Anterior cingulate cortex (tissue), 58 donors: ENCODE results near the gene CAMTA1.

Experiments
- DNase-seq, 58 donors: peaks; one replicate each; lab custom pipeline; 2025; lab: John Stamatoyannopoulos, UW

Gene CAMTA1

GRCh38 chr1:7285856-7286454, 500.7 kb downstream of the CAMTA1 start:
- no peak for DNase-seq

DNA sequence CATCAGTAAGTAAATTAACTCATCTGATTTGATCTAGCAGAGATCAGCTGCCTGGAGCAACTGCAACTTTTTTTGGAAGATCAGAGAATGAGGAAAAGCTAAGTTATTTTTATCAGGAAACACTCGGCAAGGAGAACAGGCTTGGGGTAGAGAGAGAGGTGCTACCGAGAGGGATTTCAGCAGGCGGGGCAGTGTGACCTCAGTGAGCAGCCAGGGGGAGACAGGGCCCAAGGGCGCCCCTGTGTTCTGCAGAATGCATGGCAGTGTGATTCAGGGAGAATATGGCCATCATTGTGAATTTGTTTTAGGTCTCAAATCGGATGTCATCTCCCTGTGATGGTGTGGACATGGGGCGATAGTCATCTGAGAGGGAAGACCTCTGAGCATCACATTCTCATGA, 501.8 kb downstream of the CAMTA1 start:
- DNase-seq = no peak

GRCh38 chr1:7288992-7289391, 503.7 kb downstream of the CAMTA1 start:
- no peak for DNase-seq

GRCh38 chr1:7289694-7290093, 504.4 kb downstream of the CAMTA1 start:
- DNase-seq = no peak

DNA sequence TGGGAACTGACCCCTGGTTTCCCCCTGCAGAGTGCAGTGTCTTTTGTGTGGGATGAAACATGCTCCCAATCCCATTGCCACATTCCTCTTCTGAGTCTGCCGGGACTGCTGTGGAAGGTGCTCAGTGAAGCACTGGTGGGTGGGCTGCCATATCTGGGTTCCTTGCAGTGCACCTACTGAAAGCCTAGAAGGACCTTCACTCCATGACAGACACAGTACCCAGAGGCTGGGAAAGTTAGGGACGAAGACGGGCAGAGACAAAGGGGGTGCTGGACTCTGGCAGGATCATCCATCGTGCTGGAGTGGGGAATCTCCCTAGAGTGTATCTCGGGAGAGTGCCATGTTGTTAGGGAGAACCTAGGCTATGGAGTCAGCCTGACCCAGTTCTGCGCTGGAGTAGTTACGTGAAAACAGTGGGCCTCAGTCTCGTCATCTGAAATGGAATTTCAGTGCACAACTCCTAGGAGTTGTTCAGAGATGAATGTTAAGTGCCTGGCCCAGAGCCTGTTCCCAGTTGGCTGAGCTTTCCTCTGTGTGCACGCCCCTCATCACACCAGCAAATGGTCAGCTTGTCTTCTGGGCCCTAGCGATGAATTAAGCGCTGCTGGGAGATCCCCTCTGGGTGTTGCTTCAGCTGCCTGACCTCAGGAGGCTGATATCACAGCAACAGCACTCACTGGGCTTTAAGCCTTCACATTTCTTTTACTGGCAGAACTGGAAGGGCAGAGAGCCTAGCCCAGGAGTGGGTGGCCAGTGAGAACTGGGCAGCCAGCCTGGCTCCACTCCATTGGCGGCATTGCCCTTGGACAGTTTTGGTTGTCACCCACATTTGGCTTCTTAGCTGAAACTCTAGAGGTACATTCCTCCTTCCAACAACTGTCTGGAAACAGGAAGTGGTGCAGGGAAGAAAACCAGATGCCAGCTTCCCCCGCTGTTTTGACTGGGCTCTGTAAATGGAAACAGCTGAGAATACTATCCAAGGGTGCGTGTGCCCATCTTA, 506.0 kb downstream of the CAMTA1 start:
- peak in 48 of 58 donors; percentile 15 to 88 (median 48) for DNase-seq

DNA sequence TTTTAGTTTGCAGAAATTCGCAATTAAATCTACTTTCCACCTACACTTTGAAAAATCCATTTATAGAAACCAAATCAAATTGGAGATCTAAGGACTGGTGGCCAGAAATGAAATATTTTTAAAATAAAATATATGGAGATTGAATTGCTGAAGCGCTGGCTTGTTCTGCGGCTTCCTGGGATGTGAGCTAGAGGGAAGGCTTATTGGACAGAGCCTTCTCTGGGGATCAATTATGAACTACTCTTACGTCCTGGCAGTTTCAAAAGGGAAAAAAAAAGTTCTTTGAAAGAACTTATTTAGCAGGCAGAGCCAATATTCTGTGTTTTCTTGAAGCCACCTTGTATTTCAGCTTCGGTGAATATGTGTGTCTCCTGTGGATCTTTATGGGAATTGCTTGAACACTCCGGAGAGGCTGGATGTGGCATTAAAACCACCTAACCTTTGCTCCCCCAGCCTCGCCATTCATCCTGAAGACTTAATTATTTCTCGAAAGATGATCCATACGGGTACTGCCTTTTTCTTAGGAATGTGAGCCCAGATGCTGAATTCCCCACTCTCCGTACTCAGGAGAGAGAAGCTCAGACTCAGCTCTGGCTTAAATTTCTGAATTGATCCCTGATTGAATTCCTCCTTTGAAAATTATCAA, 506.9 kb downstream of the CAMTA1 start:
- DNase-seq = no peak

DNA sequence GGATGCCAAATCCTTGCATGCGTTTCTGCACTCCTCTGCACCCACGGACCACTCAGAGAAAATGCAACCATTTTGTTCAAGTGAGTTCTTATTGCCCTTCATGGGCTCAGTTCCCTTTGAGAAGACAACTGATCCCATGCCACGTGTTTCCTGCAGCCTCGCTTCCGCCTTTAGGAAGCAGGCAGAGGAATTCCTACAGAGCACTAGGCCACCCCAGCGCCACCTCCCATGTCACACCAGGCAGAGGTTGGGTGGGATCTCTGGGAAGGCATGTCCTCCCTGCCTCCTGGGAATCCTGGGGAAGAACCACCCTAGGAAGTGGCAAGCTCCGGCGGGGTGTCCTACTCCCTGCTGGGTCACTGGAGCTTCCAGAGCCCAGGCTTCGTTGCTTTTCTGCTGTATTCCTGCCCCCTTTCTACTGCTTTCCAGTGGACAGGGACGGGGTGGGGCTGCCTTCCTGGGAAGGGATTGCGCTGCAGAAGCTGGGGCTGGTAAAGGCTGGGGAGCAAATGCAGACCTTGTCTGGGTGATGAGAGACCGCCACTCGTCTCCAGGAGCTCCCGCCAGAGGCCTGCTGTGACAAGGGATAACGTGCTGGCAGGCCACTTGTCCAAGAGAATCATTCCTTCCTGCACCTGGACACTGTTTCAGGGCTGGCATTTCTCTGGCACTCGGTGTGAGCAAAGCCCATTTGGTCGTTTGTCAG, 507.6 kb downstream of the CAMTA1 start:
- no peak for DNase-seq

DNA sequence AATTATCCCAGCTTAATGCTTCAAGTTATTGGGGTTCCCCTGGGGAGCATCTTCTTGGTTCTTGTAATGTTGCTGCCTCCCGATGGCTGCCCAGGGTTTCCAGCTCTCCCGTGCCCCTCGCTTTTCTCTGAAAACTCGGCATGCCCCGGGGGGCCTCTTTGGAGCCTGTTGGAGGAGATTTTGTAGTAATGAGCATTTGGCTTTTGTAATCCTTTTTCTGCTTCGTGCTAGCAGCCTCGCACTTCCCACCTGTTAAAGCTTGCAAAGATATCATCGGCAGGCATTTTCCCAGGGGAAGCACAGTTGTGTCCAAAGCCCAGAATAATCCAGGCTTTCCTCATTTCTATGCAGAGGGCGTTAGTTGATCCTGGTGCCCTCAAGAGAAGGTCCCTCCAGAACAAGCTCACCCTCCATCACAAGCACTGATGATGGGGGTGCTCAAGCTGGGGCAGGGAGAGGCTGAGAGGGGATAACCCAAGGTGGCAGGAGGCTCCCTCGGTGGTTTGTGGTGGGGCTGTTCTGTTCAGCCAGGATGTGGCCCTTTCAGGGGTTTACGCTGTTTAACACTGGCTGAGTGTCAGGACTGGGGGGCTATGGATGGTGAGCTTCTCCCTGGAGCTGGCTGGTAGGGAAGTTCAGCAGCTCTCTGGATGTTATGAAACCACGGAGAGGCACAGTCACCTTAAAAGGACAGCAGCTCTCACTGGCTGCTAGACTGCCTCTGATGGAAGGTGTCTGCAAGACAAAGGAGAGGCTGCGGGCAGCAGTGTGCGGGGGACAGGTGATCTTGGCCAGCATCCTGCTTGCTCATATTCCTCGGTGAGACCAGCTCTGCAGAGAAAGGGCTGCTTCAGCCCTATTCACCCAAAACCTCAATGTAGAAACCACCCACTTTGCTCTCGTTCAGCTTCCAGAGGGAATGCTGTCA, 508.7 kb downstream of the CAMTA1 start:
- DNase-seq = no peak

GRCh38 chr1:7294636-7295035, 509.4 kb downstream of the CAMTA1 start:
- DNase-seq = no peak

DNA sequence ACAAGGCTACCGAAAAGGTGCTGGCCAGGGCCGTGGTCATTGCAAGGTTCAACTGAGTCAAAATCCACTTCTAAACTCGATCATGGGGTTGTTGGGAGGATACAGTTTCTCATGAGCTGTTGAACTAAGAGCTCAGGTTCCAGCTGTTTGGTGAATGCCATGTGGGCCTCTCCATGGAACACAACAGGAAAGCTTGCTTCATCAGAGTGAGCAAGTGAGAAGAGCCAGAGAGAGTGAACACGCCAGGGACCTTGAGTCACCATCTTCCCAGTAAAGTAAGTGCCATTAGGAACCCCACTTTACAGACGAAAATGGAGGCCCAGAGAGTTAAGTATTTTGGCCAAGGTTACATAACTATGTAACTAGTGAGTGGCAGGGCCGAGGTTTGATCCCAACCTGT, 510.7 kb downstream of the CAMTA1 start:
- DNase-seq = no peak

DNA sequence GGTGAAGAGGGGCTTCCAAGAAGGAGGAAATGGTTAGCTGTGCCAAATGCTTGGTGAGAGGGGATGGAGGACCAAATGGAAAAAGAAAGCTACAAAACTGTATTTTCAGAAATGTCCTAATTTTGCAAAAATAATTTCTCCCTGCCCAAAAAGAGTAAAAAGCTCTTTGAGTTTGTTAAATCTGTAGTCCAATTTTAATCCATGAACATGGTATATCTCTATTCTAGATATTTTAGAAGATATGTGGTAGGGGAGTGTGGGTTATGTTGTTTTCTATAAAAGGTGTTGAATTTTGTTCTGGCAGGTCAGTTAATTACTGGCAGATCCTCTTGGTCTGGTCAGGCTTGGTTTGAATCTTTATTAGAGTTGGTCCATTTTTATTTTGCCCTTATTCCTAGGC, 511.7 kb downstream of the CAMTA1 start:
- no peak for DNase-seq

- no peak for DNase-seq
Measured at GRCh38 chr1:7298145-7298544, 512.9 kb downstream of the CAMTA1 start.

DNA sequence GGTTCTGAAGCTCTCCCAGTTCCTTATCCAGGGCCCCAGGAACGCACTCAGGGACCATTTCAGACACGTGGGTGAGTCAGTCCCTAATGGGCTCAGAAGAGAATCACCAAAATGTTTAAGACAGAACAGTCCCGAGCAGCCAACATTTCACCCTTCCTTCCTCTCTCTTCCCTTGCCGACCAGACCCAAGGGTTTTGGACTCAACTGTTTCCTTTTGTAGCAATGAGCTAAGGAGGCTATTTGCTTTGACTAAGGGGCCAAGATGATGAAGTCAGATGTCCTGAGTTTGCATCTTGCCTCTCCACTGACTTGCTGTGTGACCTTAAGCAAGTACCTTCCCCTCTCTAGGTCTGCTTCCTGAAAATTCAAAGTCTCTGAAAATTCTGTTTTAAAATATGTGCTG, 513.5 kb downstream of the CAMTA1 start:
- no peak for DNase-seq

DNA sequence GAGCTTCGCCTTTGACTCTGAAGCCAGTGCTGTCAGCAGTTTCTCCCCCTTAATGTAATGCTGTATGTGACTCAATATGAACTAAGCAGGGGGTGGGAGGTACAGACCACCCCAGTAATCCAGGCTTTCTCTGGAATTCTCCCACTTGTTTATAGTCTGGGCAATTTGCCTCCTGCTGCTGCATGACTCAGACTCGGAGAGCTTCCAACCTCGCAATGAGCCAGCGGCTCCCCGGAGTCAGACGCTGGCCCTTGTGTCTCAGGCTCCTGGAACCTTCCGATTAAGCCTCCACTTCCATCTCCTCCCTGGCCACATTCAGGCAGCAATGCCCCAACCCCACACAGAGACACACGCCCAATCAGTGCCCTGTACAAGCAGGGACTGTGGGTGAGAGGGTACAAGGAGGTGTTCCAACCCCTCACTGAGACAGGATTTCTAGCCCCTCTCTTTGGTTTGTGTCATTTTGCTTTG, 514.1 kb downstream of the CAMTA1 start:
- peak in 48 of 58 donors; percentile 7 to 80 (median 42) for DNase-seq

GRCh38 chr1:7299994-7300393, 514.7 kb downstream of the CAMTA1 start:
- no peak for DNase-seq

DNA sequence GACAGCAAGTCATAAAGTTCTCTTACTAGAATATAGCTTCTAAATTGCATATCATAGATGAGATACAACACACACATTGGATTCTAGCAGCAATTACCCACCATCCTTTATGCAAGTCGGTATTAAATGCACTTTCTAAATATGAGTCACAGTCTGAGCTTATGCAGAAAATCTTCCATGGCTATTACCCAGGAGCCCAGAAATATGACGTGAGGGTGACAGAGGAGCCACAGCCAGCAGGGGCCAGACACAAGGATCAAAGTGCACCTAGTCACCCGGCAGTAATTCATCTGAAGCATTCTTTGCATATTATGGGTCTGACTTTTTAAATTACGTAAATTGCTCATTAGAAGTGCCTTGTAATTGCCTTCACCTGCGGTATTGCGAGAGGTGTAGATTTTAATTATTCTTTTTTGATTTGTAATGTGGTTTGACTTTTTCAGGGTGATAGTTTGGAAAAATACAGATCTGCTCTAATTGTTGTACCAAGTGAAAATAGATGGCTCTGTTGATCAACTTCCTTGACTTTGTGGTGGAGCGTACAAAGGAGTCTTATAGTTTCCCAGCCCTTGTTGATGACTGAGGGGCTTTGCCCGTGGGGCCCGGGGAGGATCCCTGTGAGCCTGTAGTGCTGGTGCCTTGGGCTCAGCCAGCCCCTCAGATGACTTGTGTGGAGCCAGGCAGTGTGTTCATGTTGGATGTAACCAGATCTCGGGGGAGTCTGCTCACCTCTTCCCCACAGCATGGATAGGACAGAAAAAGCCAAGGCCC, 515.8 kb downstream of the CAMTA1 start:
- no peak for DNase-seq

DNA sequence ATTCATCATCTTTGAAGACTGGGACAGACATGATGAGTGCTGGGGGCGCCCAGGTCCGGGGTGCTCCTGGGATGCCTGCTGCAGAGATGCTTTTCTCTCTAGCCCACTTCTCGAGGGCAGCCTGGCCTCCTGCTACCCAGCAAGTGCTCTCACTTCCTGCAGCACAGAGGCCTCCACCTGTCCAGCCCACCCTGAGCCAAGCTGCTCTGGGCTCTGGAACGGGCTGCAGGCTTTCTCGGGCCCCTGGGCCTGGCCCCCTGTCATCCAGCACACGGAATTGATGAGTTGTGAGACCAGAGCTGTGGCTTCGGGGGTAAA, 516.4 kb downstream of the CAMTA1 start:
- no peak for DNase-seq

GRCh38 chr1:7302126-7302525, 516.9 kb downstream of the CAMTA1 start:
- no peak for DNase-seq

DNA sequence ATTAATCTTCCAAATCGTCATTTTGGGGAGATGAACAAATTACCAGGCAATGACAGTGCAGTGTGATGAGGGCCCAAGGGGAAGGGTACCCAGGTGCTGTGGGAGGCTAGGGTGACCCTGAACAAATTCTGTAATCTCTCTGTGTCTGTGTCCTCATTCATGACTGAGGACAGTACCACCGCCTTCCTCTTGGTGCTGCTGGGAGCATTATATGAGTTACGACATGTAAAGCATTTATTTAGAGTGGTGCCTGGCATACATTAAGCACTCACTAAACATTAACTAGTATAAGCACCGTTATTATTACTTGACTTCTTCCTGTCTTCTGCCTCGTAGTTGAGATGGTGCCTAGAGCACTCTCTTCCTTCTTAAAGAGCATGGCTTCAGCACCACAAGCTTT, 517.6 kb downstream of the CAMTA1 start:
- DNase-seq = no peak
